Measurements from ENCODE around the gene CES2. TPM values are rescaled to one million over a fixed set of nuclear protein-coding genes. Genes with fewer than 3 reads are reported as not detected.

Gene CES2
- total and polyA plus RNA-seq, 2 donors (not counting 1 experiment from before 2014, with no cell fraction given), result 23.5 to 47.8 TPM

- no peak overlapping the region for H3K9ac ChIP-seq (ENCODE audit: low read length)
- H3K9me3 ChIP-seq (ENCODE audit: control extremely low read depth in 1 of 3, control insufficient read depth in 2 of 3, insufficient read depth in 1 of 3, low read length in 2 of 3), result no peaks in the 10 kb centered on the region
- no peaks in the 10 kb centered on the region for H3K4me1 Mint-ChIP-seq
- no peaks in the 10 kb centered on the region for H4K20me1 ChIP-seq (ENCODE audit: control insufficient read depth, insufficient read depth, low read length, poor library complexity, severe bottlenecking)
- H3K79me2 ChIP-seq (ENCODE audit: control insufficient read depth, insufficient read depth, low read length), result no peaks in the 10 kb centered on the region
- intact Hi-C loops (cut with micrococcal nuclease), result no loop called here
- no peak overlapping the region for H2AFZ ChIP-seq (ENCODE audit: insufficient read depth, low read depth, low read length, poor library complexity, severe bottlenecking)
- no peaks in the 10 kb centered on the region for H3K4me1 ChIP-seq (ENCODE audit: control insufficient read depth in 2 of 2, insufficient read depth in 2 of 2, low read length in 2 of 2)
- no peak overlapping the region for H3K27ac Mint-ChIP-seq
- no peak overlapping the region for H3K4me3 Mint-ChIP-seq
- H3K9me3 Mint-ChIP-seq (ENCODE audit: insufficient read depth), result no peaks in the 10 kb centered on the region
- peaks cover 0 to 3% (median 0%) of the 10 kb centered on the region in 4 experiments for H3K27me3 ChIP-seq (replicated peaks in 1 of 4; ENCODE audit: control extremely low read depth in 1 of 4, control insufficient read depth in 3 of 4, insufficient read depth in 4 of 4, low read length in 3 of 4)
- TF ChIP-seq CTCF (IDR thresholded peaks at IDR 0.05), result no peak
- no peak for TF ChIP-seq EZH2 (IDR thresholded peaks at IDR 0.05; ENCODE audit: borderline replicate concordance, insufficient read depth, low read depth, low read length, poor library complexity, severe bottlenecking)
- no peaks in the 10 kb centered on the region for H3K36me3 ChIP-seq (replicated peaks in 1 of 2; ENCODE audit: control extremely low read depth in 1 of 2, control insufficient read depth in 1 of 2, extremely low read depth in 1 of 2, insufficient read depth in 2 of 2, low read length in 1 of 2)
- no peak overlapping the region for H3K27ac ChIP-seq (ENCODE audit: low read length in 2 of 2)
- H3K4me3 ChIP-seq (ENCODE audit: control extremely low read depth in 1 of 5, extremely low read depth in 1 of 5, insufficient read depth in 1 of 5, low read depth in 2 of 5, low read length in 4 of 5), result no peak overlapping the region
- H3K4me2 ChIP-seq (replicated peaks; ENCODE audit: low read depth, low read length, poor library complexity, severe bottlenecking), result no peak overlapping the region
- 79% methylated on average over 4 of the region's 7 CpGs for WGBS (ENCODE audit: insufficient coverage)
- POLR2A ChIA-PET, result no interaction called here
- CTCF ChIA-PET, result interaction anchor here (0.9 kb wide), 1 partner anchor 36 kb away, joined by 3 read pairs; no protein-coding TSS in a partner anchor
- no peak for DNase-seq
- H3K27me3 Mint-ChIP-seq, result no peaks in the 10 kb centered on the region
- no peak for ATAC-seq (ENCODE audit: low read depth)
Observed at GRCh38 chr16:66900721-66901441, 34.4 kb upstream of the CES2 start.

DNA sequence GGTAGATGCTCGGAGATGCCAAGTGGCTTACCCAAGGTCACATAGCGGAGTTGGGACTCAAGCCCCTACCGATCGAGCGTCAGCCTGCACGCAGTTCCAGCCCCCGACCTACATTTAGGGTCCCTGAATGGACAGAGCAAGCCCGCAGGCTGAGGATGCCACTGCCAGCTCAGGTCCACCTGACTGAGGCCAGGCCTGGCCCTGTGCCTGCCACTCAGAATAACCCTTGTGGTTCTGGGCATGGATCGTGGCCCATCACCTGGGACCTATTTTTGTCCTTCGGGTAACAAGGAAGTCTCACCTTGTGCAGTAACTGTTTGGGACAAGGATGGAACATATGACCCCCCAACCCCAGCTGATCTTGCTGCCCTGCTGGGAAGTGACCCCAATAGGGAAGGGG, 33.7 kb upstream of the CES2 start:
- no peak for ATAC-seq (ENCODE audit: low read depth)
- Mint-ChIP-seq H3K4me1 (no peaks in the 10 kb centered on the region), H3K9me3 (ENCODE audit: insufficient read depth) (no peaks in the 10 kb centered on the region), H3K27me3 (no peaks in the 10 kb centered on the region), H3K27ac (no peak overlapping the region), H3K4me3 (no peak overlapping the region)
- Histone ChIP-seq H3K27ac (ENCODE audit: low read length in 2 of 2) (no peak overlapping the region), H3K79me2 (ENCODE audit: control insufficient read depth, insufficient read depth, low read length) (no peaks in the 10 kb centered on the region), H3K4me3 (ENCODE audit: control extremely low read depth in 1 of 5, extremely low read depth in 1 of 5, insufficient read depth in 1 of 5, low read depth in 2 of 5, low read length in 4 of 5) (no peak overlapping the region), H2AFZ (ENCODE audit: insufficient read depth, low read depth, low read length, poor library complexity, severe bottlenecking) (no peak overlapping the region), H3K9ac (ENCODE audit: low read length) (no peak overlapping the region), H4K20me1 (ENCODE audit: control insufficient read depth, insufficient read depth, low read length, poor library complexity, severe bottlenecking) (no peaks in the 10 kb centered on the region), H3K36me3 (replicated peaks in 1 of 2; ENCODE audit: control extremely low read depth in 1 of 2, control insufficient read depth in 1 of 2, extremely low read depth in 1 of 2, insufficient read depth in 2 of 2, low read length in 1 of 2) (no peaks in the 10 kb centered on the region), H3K4me2 (replicated peaks; ENCODE audit: low read depth, low read length, poor library complexity, severe bottlenecking) (no peak overlapping the region), H3K9me3 (ENCODE audit: control extremely low read depth in 1 of 3, control insufficient read depth in 2 of 3, insufficient read depth in 1 of 3, low read length in 2 of 3) (no peaks in the 10 kb centered on the region), H3K27me3 (replicated peaks in 1 of 4; ENCODE audit: control extremely low read depth in 1 of 4, control insufficient read depth in 3 of 4, insufficient read depth in 4 of 4, low read length in 3 of 4) (peaks cover 0 to 3% (median 0%) of the 10 kb centered on the region in 4 experiments), H3K4me1 (ENCODE audit: control insufficient read depth in 2 of 2, insufficient read depth in 2 of 2, low read length in 2 of 2) (no peaks in the 10 kb centered on the region)
- CTCF ChIA-PET, result interaction anchor here (0.9 kb wide), 1 partner anchor 35 kb away, joined by 3 read pairs; no protein-coding TSS in a partner anchor
- POLR2A ChIA-PET, result no interaction called here
- TF ChIP-seq EZH2 (IDR thresholded peaks at IDR 0.05; ENCODE audit: borderline replicate concordance, insufficient read depth, low read depth, low read length, poor library complexity, severe bottlenecking) (no peak), CTCF (IDR thresholded peaks at IDR 0.05) (no peak)
- DNase-seq, result no peak
- 96% methylated on average over 9 of the region's 10 CpGs for WGBS (ENCODE audit: insufficient coverage)
- intact Hi-C loops (cut with micrococcal nuclease), result no loop called here

All from B cell (primary cell).